Panc1 (cell line): ENCODE measurements around the gene PFKFB4. TPM values are rescaled to one million over a fixed set of nuclear protein-coding genes. Genes with fewer than 3 reads are reported as not detected.
"Not testable (repeated sequence)": the region's sequence is repeated elsewhere in the genome, so short reads cannot be mapped to it uniquely, and the experiment has no call there.

Source experiments
- ATAC-seq: fragments of 200-7000 bp; cut with Tn5 transposase; 2 replicates; pipeline ENCODE4 v1.9.1; 2020; ENCODE audit warnings: mild to moderate bottlenecking, moderate library complexity
- BruUV-seq: library from RNA; stranded (reverse); fragments of 400-500 nt; replicated peaks from 2 replicates; lab custom pipeline; 2021; lab: Mats Ljungman, UMichigan
- CTCF ChIA-PET: fragments of 300-600 bp; sonication (Branson Sonifier 250); formaldehyde crosslinking; loops from one replicate; lab custom pipeline; 2022; ENCODE audit warnings: antibody characterized with exemption; lab: Charles Lee
- POLR2A ChIA-PET: fragments of 300-600 bp; sonication (Branson Sonifier 250); formaldehyde crosslinking; loops from one replicate; lab custom pipeline; 2022; ENCODE audit warnings: antibody characterized with exemption; lab: Charles Lee
- DNase-seq: peaks from one replicate; pipeline ENCODE4 v3.0.0-alpha.2; 2010; ENCODE audit warnings: low read depth, low spot score
- H3K27ac ChIP-seq: 2 replicates; pipeline ENCODE4 v1.5.1; 2011; ENCODE audit warnings: mild to moderate bottlenecking, low read length, inconsistent platforms
- H3K27me3 ChIP-seq: fragments of 200-500 bp; sonication (Bioruptor generic); 2 replicates; pipeline ENCODE4 v1.6.0; 2014; ENCODE audit warnings: low read length, inconsistent platforms; ENCODE audit not compliant: control insufficient read depth, insufficient read depth
- H3K36me3 ChIP-seq: fragments of 200-500 bp; sonication (Bioruptor generic); 2 replicates; pipeline ENCODE4 v1.5.1; 2014; ENCODE audit warnings: inconsistent platforms, mild to moderate bottlenecking, low read length, moderate library complexity; ENCODE audit not compliant: control insufficient read depth, insufficient read depth
- H3K4me1 ChIP-seq: 2 replicates; pipeline ENCODE4 v1.5.1; 2011; ENCODE audit warnings: inconsistent platforms, mild to moderate bottlenecking, low read length, moderate library complexity; ENCODE audit not compliant: control insufficient read depth, insufficient read depth
- H3K4me3 ChIP-seq, 2 experiments: 2 replicates each; pipeline ENCODE4 v1.5.1; 2011 to 2012; ENCODE audit warnings: low read depth in 2 of 2, low read length in 2 of 2, mild to moderate bottlenecking in 2 of 2, inconsistent platforms in 1 of 2, moderate library complexity in 1 of 2
- H3K9me3 ChIP-seq: fragments of 200-500 bp; sonication (Bioruptor generic); 2 replicates; pipeline ENCODE4 v1.5.1; 2014; ENCODE audit warnings: low read depth, mild to moderate bottlenecking, inconsistent platforms, low read length, moderate library complexity; ENCODE audit not compliant: control insufficient read depth, insufficient read depth
- CTCF ChIP-seq: fragments of 450-650 bp; IDR thresholded peaks from 2 replicates; pipeline ENCODE4 v1.5.1; 2017; ENCODE audit warnings: mild to moderate bottlenecking
- POLR2AphosphoS5 ChIP-seq: IDR thresholded peaks from 2 replicates; pipeline ENCODE4 v1.6.1; 2012; ENCODE audit warnings: mild to moderate bottlenecking, low read depth, low read length, moderate library complexity
- REST ChIP-seq, 2 experiments: IDR thresholded peaks; 2 replicates each; pipeline ENCODE4 v1.6.1; 2011 to 2012; ENCODE audit warnings: low read depth in 2 of 2, control low read depth in 1 of 2, low read length in 1 of 2, mild to moderate bottlenecking in 1 of 2, moderate library complexity in 1 of 2; ENCODE audit not compliant: insufficient read depth in 1 of 2
- SIN3A ChIP-seq: IDR thresholded peaks from 2 replicates; pipeline ENCODE4 v1.6.1; 2012; ENCODE audit warnings: low read depth, mild to moderate bottlenecking, low read length, moderate library complexity, borderline replicate concordance; ENCODE audit not compliant: insufficient read depth
- TCF7L2 ChIP-seq: IDR thresholded peaks from 2 replicates; pipeline ENCODE4 v1.6.1; 2011; ENCODE audit warnings: mild to moderate bottlenecking, low read depth, low read length, inconsistent platforms
- in situ Hi-C: cut with HindIII; loops from 2 replicates; pipeline ENCODE4 v1.10.0; 2016; ENCODE audit warnings: low sequenced_read_pairs, low pct_unique_long_range_greater_than_20kb
- intact Hi-C: fragments of 100-400 bp; cut with micrococcal nuclease; formaldehyde crosslinking; loops from one replicate; pipeline ENCODE4 v1.10.0; 2022; ENCODE audit not compliant: unreplicated experiment
- total RNA-seq: library from RNA; stranded (reverse); gene quantifications from one replicate; pipeline ENCODE4 v1.2.1, GENCODE V29; 2021; ENCODE audit not compliant: unreplicated experiment

Gene PFKFB4
- total RNA-seq, 1 experiment from 2014 or later, result 6.0 TPM

- TF ChIP-seq REST (IDR thresholded peaks at IDR 0.05; ENCODE audit: insufficient read depth in 1 of 2, low read depth in 2 of 2, low read length in 1 of 2) (no peak), POLR2AphosphoS5 (no peak), SIN3A (no peak), CTCF (no peak), TCF7L2 (no peak)
- ChIA-PET POLR2A (interaction anchor here (0.7 kb wide), 1 partner anchor 764 kb away, joined by 3 read pairs; no protein-coding TSS in a partner anchor), CTCF (interaction anchor here (0.7 kb wide), 1 partner anchor 9 kb away, joined by 3 read pairs; no protein-coding TSS in a partner anchor)
- ATAC-seq (no peak), DNase-seq (no peak)
- in situ Hi-C loops (no loop called here), intact Hi-C loops (no loop called here)
- H3K4me1 ChIP-seq, result no peaks in the 10 kb centered on the region
- H3K27ac ChIP-seq, result no peak overlapping the region
- no peaks in the 10 kb centered on the region for H3K27me3 ChIP-seq
- H3K9me3 ChIP-seq, result no peaks in the 10 kb centered on the region
- H3K4me3 ChIP-seq, result no peak overlapping the region
- BruUV-seq, result no TSS peak
- no peaks in the 10 kb centered on the region for H3K36me3 ChIP-seq
Observed at GRCh38 chr3:48553361-48553760, 3.2 kb downstream of the PFKFB4 start.

GRCh38 chr3:48552111-48552951 is 4.3 kb downstream of the PFKFB4 start:
- POLR2A ChIA-PET, result no interaction called here
- CTCF ChIA-PET, result no interaction called here
- Histone ChIP-seq H3K27ac (no peak overlapping the region), H3K9me3 (no peaks in the 10 kb centered on the region), H3K27me3 (no peaks in the 10 kb centered on the region), H3K36me3 (no peaks in the 10 kb centered on the region), H3K4me1 (no peaks in the 10 kb centered on the region), H3K4me3 (no peak overlapping the region)
- BruUV-seq, result no TSS peak
- DNase-seq (no peak), ATAC-seq (no peak)
- intact Hi-C loops, result no loop called here
- in situ Hi-C loops, result no loop called here
- TF ChIP-seq POLR2AphosphoS5 (no peak), TCF7L2 (no peak), REST (IDR thresholded peaks at IDR 0.05; ENCODE audit: insufficient read depth in 1 of 2, low read depth in 2 of 2, low read length in 1 of 2) (no peak), SIN3A (no peak), CTCF (no peak)

- intact Hi-C loops, ATAC-seq, DNase-seq, H3K9me3 ChIP-seq, H3K27me3 ChIP-seq, CTCF ChIA-PET, POLR2A ChIA-PET, H3K36me3 ChIP-seq, in situ Hi-C loops, H3K4me1 ChIP-seq, H3K4me3 ChIP-seq, H3K27ac ChIP-seq, BruUV-seq: not testable (repeated sequence)
Observed at GRCh38 chr3:48551651-48552050, 5.0 kb downstream of the PFKFB4 start.
